HG03342 (cell line): ENCODE data around the gene HLA-DPB1.

ENCODE experiments used
- ATAC-seq: cut with Tn5 transposase; IDR thresholded peaks from one replicate; pipeline ENCODE4 v1.9.1; 2021; ENCODE audit warnings: mild to moderate bottlenecking, moderate library complexity; ENCODE audit not compliant: unreplicated experiment

HLA-DPB1 gene

DNA sequence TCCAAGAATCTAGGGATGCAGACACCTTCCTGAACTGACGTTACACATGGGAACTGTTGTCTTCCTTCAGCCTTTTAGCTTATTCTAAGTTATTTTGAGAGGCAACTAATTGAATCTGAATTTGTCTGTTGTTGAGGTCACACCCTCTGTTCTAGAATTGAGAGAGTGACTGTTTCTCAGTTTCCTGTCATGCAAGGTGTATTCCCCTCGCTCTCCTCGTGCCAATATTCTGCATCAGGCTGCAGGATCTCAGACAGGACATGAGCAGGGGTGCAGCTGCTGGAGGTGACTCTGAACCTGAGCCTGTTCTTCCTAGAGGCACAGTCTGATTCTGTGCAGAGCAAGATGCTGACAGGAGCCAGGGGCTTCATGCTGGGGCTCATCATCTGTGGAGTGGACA is 52.5 kb downstream of the HLA-DPB1 start:
- ATAC-seq = no peak

DNA sequence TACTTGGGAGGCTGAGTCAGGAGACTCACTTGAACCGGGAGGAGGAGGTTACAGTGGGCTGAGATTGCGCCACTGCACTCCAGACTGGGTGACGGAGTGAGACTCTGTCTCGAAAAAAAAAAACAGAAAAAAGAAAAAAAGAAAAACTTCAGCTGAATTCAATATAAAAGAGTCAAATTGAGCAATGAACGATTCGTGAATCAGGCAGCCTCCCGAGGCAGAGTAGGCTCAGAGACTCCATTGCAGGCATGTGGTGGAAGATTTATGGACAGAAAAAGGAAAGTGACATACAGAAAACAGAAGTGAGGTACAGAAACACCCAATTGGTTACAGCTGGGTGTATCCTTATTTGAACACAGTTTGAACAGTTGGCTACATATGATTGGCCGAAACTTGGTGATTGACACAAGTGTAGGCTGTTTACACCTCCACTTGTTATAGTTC is 56.3 kb downstream of the HLA-DPB1 start:
- ATAC-seq = no peak

DNA sequence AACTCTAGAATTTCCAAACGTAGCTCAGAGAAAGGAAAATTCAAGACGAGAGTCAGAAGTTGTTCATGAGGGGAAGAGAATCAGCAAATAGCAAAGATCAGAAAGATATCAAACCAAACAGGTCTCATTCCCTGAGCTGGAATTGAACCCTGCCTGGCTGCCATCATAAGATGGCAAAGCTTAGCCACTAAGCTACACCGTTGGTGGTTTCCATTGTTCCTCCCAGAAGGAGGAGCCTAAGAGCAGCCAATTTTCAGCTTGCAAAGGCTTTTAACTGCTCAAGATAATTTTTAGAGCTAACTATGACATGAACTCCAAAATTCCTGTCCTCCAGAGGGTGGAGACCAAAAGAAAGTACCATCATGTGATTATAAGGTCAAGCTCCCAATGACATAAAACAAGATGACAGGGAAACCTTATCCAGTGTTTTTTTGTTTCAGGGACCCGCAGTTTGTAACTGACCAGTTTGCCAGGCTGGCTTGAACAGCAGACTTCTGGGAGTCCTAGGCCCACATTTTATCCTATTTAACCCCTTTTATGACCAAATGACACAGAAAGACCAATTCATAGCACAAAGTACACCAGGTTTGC is 60.6 kb downstream of the HLA-DPB1 start:
- ATAC-seq = no peak
